HG03064 (cell line): Measurements from ENCODE around the gene STXBP5L.
"Not testable (repeated sequence)": the region's sequence is repeated elsewhere in the genome, so short reads cannot be mapped to it uniquely, and the experiment has no call there.

Experiments
- ATAC-seq: cut with Tn5 transposase; IDR thresholded peaks from one replicate; pipeline ENCODE4 v1.9.1; 2021; ENCODE audit warnings: low read depth; ENCODE audit not compliant: unreplicated experiment

The STXBP5L gene

DNA sequence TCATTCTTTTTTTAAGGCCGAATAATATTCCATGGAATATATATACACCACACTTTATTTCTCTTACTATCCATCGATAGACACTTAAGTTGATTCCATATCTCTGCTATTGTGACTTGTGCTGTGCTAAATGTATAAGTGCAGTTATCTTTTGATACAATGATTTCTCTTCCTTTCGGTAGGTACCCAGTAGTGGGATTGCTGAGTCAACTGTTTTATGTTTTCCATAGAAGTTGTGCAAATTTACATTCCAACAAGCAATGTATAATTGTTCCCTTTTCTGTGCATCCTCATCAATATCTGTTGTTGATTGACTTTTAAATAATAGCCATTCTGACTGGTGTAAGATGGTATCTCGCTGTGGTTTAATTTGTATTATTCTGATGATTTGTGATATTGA is 81.0 kb downstream of the STXBP5L start:
- no peak for ATAC-seq

- ATAC-seq: no peak
Measured at GRCh38 chr3:121018917-121019321, 110.9 kb downstream of the STXBP5L start.

DNA sequence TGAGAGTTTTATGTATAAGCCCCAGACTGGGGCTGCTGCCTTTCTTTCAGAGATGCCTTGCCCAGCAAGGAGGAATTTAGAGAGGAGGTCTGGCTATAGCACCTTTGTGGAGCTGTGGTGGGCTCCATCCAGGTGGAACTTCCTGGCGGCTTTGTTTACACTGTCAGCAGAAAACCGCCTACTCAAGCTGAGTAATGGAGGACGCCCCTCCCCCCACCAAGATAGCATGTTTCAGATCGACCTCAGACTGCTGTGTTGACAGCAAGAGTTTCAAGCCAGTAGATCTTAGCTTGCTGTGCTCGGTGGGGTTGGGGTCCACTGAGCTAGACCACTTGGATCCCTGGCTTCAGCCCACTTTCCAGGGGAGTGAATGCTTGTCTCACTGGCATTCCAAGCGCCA is 155.6 kb downstream of the STXBP5L start:
- no peak for ATAC-seq

- ATAC-seq: no peak
Measured at GRCh38 chr3:121064121-121064520, 156.1 kb downstream of the STXBP5L start.

DNA sequence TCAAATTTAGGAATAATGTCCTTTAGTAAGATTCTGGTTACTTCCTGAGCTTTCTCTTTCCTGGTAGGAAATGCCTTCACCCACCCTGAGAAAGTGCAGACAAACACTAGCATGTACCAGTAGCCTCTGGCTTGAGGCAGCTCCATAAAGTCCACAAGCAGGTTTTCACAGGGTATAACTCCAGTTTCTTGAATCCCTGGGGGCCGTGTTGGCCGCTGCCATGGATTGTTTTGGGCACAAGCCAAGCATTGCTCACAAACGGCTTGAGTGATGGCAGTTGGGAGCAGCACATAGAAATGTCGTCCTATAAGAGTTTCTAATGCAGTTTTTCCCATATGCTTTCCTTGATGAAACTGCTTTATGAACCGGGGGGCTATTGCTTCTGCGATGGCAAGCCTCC is 164.1 kb downstream of the STXBP5L start:
- ATAC-seq: no peak

DNA sequence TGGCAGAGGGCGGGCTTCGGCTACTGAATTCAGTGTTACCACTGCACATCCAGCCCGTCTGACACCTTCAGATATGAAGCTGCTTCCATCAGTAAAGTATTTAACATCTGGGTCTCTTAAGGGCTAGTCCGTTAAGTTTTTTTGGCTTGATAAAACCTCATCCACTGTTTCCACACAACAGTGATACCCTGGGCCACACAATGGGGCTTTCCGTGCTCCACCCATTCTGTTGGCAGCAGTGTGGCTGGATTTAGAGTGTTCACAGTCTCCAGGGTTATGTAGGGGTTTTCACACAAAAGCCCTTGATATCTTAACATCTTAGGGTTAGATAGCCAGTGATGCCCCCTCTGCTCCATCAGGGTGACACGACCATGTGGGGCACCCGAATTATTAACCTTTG is 165.0 kb downstream of the STXBP5L start:
- ATAC-seq: no peak

DNA sequence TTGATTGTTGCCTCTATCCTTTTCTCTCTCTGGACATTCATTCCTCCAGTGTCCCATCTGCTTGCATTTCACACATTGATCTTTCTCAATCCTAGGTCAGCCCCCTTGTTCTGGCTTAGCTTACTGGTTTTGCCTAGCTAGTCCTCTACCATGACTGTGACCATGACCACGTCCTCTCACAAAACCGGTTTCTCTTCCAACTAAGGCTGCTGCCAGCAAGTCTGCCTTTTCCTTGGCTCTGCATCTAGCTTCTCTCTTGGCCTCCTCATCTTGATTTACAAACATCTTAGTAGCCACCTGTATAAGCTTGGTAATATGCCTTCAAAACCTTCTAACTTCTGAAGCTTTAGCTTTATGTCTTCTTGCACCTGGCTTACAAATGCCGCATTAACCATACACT is 167.2 kb downstream of the STXBP5L start:
- no peak for ATAC-seq

- ATAC-seq: not testable (repeated sequence)
Measured at GRCh38 chr3:121078378-121079101, 170.5 kb downstream of the STXBP5L start.

GRCh38 chr3:121096953-121097352 is 188.9 kb downstream of the STXBP5L start:
- no peak for ATAC-seq

DNA sequence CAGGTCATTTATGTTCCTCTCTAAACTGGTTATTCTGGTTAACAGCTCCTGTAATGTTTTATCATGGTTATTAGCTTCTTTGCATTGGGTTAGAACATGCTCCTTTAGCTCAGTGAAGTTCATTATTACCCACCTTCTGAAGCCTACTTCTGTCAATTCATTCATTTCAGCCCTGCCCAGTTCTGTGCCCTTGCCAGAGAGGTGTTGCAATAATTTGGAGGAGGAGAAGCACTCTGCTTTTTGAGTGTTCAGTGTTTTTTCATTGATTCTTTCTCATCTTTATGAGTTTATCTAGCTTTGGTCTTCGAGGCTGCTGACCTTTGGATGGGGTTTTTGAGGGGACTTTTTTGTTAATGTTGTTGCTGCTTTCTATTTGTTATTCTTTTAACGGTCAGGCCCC is 203.1 kb downstream of the STXBP5L start:
- not testable (repeated sequence) for ATAC-seq

GRCh38 chr3:121111914-121112612 is 204.1 kb downstream of the STXBP5L start:
- no peak for ATAC-seq

GRCh38 chr3:121126033-121126706 is 218.2 kb downstream of the STXBP5L start:
- ATAC-seq: no peak

DNA sequence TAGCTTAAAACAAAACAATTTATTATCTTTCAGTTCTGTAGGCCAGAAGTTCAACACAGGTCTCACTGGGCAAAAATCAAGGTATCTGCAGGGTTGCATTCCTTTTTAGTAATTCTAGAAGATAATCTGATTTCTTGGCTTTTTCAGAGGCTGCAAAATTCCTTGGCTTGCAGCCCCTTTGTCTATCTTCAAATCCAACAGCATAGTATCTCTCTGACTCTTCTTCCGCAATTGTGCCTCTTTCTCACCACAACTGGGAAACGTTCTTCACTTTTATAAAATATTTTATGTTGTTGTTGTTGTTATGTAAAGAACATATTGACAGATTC is 218.7 kb downstream of the STXBP5L start:
- ATAC-seq: no peak

DNA sequence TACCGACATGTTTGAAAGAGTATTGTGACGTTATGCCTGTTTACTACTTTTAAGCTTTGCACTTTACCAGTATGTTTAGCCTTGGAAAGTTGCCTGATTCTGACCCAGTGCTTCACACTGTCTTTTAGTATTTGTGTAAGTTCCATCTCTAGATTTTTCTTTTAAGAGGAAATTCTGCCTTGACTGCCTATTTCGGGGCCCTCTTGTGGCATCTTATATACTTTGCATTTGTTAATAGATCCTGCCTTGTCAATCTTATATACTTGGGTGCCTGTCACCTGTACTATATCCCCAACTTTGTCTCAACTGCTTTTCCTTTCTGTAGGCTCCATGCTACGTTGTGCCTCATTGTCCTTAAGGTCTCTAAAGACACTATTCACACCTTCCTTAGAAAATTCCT is 244.6 kb downstream of the STXBP5L start:
- no peak for ATAC-seq

DNA sequence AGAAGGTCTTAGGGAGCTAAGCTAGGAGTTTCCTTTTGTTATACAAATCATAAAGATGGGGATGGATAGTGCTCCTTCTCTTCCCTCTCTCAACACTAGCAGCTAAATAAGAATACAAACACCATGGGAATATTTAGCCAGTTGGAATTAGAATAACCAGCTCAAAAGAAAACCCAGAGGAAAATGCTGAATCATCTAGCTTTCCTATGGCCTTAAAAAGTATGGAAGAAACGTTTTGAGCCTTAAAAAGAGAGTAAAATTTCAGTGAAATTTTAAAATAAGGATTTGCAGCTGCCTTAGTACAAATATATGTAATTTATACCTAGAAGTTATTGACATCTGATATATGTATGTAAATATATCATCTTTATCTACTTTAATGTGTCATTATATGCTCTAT is 245.8 kb downstream of the STXBP5L start:
- ATAC-seq: no peak

- ATAC-seq: no peak
Measured at GRCh38 chr3:121155028-121155427, 247.0 kb downstream of the STXBP5L start.

DNA sequence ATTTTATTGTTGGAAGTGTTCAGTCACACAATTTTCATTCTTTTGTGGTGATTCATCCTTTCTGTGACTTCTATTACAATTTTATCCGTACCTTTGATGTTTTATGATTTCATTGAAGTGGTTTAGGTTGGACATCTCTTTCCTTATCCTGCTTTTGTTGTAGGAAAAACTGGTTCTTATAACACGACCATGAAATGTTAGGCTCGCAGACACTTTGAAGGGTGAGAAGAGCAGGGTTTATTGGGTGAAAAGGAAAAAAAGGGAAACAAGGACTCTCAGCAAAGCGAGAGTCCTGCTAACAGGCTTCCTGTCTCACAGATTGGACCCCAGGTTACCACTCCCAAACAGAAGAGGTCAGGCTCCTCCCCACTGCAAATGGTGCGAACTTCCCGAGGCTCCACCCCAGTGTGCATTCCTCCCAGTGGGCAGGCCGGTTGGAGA is 257.4 kb downstream of the STXBP5L start:
- no peak for ATAC-seq

DNA sequence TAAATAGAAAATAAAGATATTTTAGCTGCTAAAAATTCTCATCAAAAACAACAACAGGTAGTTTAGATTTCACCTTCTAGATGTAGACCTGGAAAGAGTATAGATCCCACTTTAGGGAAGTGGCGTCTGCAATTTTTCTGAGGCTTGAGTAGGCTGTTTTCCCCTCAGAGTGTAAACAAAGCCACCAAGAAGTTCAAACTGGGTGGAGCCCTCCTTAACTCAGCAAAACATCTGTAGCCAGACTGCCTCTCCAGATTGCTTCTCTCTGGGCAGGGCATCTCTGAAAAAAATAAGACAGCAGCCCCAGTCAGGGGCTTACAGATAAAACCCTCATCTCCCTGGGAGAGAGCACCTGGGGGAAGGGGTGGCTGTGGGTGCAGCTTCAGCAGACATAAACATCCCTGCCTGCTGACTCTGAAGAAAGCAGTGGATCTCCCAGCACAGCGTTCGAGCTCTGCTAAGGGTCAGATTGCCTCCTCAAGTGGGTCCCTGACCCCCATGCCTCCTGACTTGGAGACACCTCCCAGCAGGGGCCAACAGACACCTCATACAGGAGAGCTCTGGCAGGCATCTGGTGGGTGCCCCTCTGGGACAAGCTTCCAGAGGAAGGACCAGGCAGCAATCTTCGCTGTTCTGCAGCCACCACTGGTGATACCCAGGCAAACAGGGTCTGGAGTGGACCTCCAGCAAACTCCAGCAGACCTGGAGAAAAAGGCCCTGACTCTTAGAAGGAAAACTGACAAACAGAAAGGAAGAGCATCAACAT is 259.6 kb downstream of the STXBP5L start:
- no peak for ATAC-seq

DNA sequence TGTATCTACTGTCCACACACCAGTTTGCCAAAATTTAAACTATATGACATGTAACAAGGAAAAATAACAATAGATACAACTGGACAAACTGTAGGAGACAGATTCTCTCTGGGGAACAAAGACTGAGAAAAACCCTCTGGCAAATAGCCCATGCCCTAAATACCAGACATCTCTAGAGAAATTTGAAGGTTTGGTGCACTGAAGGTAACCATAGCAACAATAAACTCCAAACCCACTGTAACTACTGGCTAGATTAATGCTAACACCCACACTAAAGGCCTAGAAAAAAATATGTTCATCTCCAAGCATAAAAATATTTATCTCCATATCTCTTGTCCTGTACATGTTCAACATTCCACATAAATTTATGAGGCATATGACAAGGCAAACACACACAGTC is 267.1 kb downstream of the STXBP5L start:
- ATAC-seq: no peak

DNA sequence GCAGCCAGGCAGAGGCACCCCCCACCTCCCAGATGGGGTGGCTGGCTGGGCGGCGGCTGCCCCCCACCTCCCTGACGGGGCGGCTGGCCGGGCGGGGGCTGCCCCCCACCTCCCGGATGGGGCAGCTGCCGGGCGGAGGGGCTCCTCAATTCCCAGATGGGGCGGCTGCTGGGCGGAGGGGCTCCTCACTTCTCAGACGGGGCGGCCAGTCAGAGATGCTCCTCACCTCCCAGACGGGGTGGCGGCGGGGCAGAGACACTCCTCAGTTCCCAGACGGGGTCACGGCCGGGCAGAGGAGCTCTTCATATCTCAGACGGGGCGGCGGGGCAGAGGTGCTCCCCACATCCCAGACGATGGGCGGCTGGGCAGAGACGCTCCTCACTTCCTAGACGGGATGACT is 282.6 kb downstream of the STXBP5L start:
- ATAC-seq: not testable (repeated sequence)

DNA sequence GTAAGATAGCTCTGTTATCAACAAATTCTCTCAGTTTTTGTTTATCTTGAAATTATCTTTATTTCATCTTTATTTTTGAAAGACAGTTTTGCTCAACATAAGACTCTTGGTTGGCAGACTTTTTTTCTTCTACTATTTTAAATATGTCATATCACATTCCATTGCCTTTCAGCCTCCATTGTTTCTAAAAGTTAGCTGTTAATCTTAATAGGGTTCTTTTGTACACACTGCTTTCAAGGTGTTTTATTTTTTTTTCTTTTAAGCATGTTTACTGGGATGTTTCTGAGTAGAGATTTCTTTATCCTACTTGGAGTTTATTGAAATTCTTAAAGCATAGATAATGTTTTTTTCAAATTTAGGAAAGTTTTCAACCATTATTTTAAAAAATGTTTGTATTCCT is 294.6 kb downstream of the STXBP5L start:
- no peak for ATAC-seq
